ENCODE measurements around the gene PAM.

The PAM gene

GRCh38 chr5:102765350-102765749, 10.2 kb downstream of the PAM start:
- in situ Hi-C loops (cut with HindIII; ENCODE audit: low sequenced_read_pairs): no loop called here
- no peak overlapping the region for H3K4me3 ChIP-seq (ENCODE audit: low read depth, low read length)
- TF ChIP-seq CTCF (IDR thresholded peaks at IDR 0.05; ENCODE audit: low read depth, low read length, missing control alignments): no peak
- DNase-seq (ENCODE audit: low read depth): no peak

DNA sequence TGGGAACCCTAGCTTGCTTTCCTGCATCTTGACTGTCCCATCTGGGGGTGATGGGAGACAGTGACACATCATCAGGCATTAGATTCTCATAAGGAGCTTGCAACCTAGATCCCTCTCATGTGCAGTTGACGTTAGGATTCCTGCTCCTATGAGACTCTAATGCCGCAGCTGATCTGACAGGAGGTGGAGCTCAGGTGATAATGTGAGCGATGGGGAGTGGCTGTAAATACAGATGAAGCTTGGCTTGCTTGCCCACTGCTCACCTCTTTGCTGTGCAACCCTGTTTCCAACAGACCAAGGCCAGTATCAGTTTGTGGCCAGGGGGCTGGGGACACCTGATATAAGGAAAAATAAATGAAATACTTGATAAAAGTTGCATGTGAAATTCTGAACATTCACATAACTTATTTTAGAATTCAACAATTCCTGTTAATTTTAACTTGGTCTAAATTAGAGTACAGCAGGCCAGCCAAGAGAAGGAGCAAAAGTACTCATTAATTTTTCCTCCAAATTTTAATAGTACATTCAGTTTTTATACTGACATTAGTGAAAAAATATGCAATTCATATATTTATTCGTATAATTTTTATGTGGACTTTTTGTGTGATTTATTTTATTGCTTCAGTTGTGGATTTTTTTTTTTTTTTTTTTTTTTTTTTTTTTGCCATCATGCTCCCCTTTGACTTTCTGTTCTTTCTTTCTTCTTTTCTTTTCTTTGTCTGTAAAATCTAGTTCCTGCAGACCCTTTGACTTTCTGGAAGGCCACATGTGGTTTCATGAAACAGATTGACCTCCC, 11.4 kb downstream of the PAM start:
- in situ Hi-C loops (cut with HindIII; ENCODE audit: low sequenced_read_pairs): no loop called here
- no peak for TF ChIP-seq CTCF (IDR thresholded peaks at IDR 0.05; ENCODE audit: low read depth, low read length, missing control alignments)
- no peak overlapping the region for H3K4me3 ChIP-seq (ENCODE audit: low read depth, low read length)
- DNase-seq (ENCODE audit: low read depth): no peak

- no peak for DNase-seq (ENCODE audit: low read depth)
- TF ChIP-seq CTCF (IDR thresholded peaks at IDR 0.05; ENCODE audit: low read depth, low read length, missing control alignments): no peak
- in situ Hi-C loops (cut with HindIII; ENCODE audit: low sequenced_read_pairs): no loop called here
- H3K4me3 ChIP-seq (ENCODE audit: low read depth, low read length): no peak overlapping the region
These were observed 12.8 kb downstream of the PAM start for GRCh38 chr5:102767862-102768261.

GRCh38 chr5:102770803-102771202, 15.7 kb downstream of the PAM start:
- DNase-seq (ENCODE audit: low read depth): no peak
- TF ChIP-seq CTCF (IDR thresholded peaks at IDR 0.05; ENCODE audit: low read depth, low read length, missing control alignments): no peak
- H3K4me3 ChIP-seq (ENCODE audit: low read depth, low read length): no peak overlapping the region
- in situ Hi-C loops (cut with HindIII; ENCODE audit: low sequenced_read_pairs): no loop called here

DNA sequence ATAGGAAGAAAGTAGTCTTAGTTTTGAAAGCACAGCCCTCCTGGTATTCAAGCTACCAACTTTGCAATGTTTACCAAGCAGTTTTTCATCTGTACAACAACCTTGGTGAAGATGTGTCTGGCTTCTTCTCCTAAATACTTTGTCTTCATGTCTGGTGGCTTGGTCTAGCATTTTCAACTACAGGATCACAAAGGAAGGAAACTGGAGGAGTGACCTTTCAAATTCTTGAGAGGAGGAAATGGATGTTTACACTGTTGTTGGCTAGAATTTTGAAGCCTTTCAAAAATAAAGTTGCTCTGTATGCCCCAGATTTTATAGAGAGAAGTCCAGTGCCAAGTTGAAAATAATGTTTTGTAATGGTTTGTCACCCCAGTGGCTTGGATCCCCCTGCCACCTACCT, 16.3 kb downstream of the PAM start:
- no peak for TF ChIP-seq CTCF (IDR thresholded peaks at IDR 0.05; ENCODE audit: low read depth, low read length, missing control alignments)
- in situ Hi-C loops (cut with HindIII; ENCODE audit: low sequenced_read_pairs): no loop called here
- DNase-seq (ENCODE audit: low read depth): no peak
- H3K4me3 ChIP-seq (ENCODE audit: low read depth, low read length): no peak overlapping the region

GRCh38 chr5:102772273-102772672, 17.2 kb downstream of the PAM start:
- TF ChIP-seq CTCF (IDR thresholded peaks at IDR 0.05; ENCODE audit: low read depth, low read length, missing control alignments): no peak
- no peak overlapping the region for H3K4me3 ChIP-seq (ENCODE audit: low read depth, low read length)
- DNase-seq (ENCODE audit: low read depth): no peak
- in situ Hi-C loops (cut with HindIII; ENCODE audit: low sequenced_read_pairs): no loop called here

Measured in astrocyte of the cerebellum (primary cell).